H1 (cell line): ENCODE measurements around the gene CXCL6. TPM values are rescaled to one million over a fixed set of nuclear protein-coding genes. Genes with fewer than 3 reads are reported as not detected.

Experiments used
- CTCF ChIA-PET: fragments of 300-600 bp; sonication (Branson Sonifier 250); formaldehyde crosslinking; loops from one replicate; lab custom pipeline; 2021; ENCODE audit not compliant: partially characterized antibody; lab: Charles Lee
- POLR2A ChIA-PET: fragments of 300-600 bp; sonication (Branson Sonifier 250); formaldehyde crosslinking; loops from one replicate; lab custom pipeline; 2021; ENCODE audit warnings: inconsistent platforms; ENCODE audit not compliant: partially characterized antibody; lab: Charles Lee
- DNase-seq, 2 experiments: peaks; one replicate each; pipeline versions ENCODE4 v3.0.0 to v3.0.0-alpha.2; 2010 to 2022; ENCODE audit warnings: low spot score in 2 of 2, low read depth in 1 of 2, mixed read lengths in 1 of 2
- FAIRE-seq: peaks from 2 replicates; lab custom pipeline; 2011; peaks lifted over from hg19 to GRCh38; lab: Jason Lieb, UNC
- H2AFZ ChIP-seq: 2 replicates; pipeline ENCODE4 v1.8.1; 2012; ENCODE audit warnings: low read length, inconsistent platforms
- H2AK5ac ChIP-seq: 2 replicates; pipeline ENCODE4 v1.6.1; 2013; ENCODE audit warnings: low read depth, low read length
- H2BK120ac ChIP-seq: replicated peaks from 2 replicates; pipeline ENCODE3; 2013; ENCODE audit warnings: low read depth, low read length, inconsistent platforms
- H2BK12ac ChIP-seq: 2 replicates; pipeline ENCODE4 v1.6.1; 2013; ENCODE audit warnings: low read depth, low read length
- H2BK15ac ChIP-seq: 2 replicates; pipeline ENCODE4 v1.6.1; 2013; ENCODE audit warnings: low read length
- H2BK20ac ChIP-seq: 2 replicates; pipeline ENCODE4 v1.6.1; 2013; ENCODE audit warnings: low read length
- H2BK5ac ChIP-seq: 2 replicates; pipeline ENCODE4 v1.6.1; 2013; ENCODE audit warnings: low read depth, low read length
- H3K14ac ChIP-seq: 2 replicates; pipeline ENCODE4 v1.6.1; 2013; ENCODE audit warnings: inconsistent platforms; ENCODE audit not compliant: insufficient read length
- H3K18ac ChIP-seq: 2 replicates; pipeline ENCODE4 v1.6.1; 2013; ENCODE audit warnings: low read length; ENCODE audit errors: extremely low read depth
- H3K23ac ChIP-seq: 2 replicates; pipeline ENCODE4 v1.6.1; 2013; ENCODE audit warnings: inconsistent platforms; ENCODE audit not compliant: insufficient read length
- H3K23me2 ChIP-seq: 2 replicates; pipeline ENCODE4 v1.6.1; 2013; ENCODE audit warnings: low read depth, low read length
- H3K27ac ChIP-seq: 2 replicates; pipeline ENCODE4 v1.6.1; 2011; ENCODE audit warnings: low read depth, low read length, inconsistent platforms
- H3K27me3 ChIP-seq, 4 experiments: replicated peaks in 1 of 4; 1 replicate in 1 of 4; 2 replicates in 3 of 4; pipeline versions ENCODE4 v1.6.1 to v1.8.1; 2011 to 2013; ENCODE audit warnings: low read length in 3 of 4, mild to moderate bottlenecking in 3 of 4, inconsistent platforms in 2 of 4, mixed read lengths in 2 of 4, moderate library complexity in 1 of 4; ENCODE audit not compliant: control insufficient read depth in 3 of 4, insufficient read depth in 3 of 4; ENCODE audit errors: extremely low read depth in 1 of 4
- H3K36me3 ChIP-seq, 4 experiments: 2 replicates each; pipeline versions ENCODE4 v1.6.1 to v1.8.1; 2011 to 2013; ENCODE audit warnings: mild to moderate bottlenecking in 4 of 4, low read length in 3 of 4, moderate library complexity in 2 of 4, control low read depth in 1 of 4, inconsistent platforms in 1 of 4; ENCODE audit not compliant: insufficient read depth in 4 of 4, control insufficient read depth in 2 of 4
- H3K4ac ChIP-seq: replicated peaks from 2 replicates; pipeline ENCODE3; 2013; ENCODE audit warnings: low read length, low read depth, mixed read lengths, inconsistent platforms; ENCODE audit not compliant: insufficient read length
- H3K4me1 ChIP-seq, 4 experiments: replicated peaks in 1 of 4; 1 replicate in 1 of 4; 2 replicates in 3 of 4; pipeline versions ENCODE4 v1.6.1 to v1.8.1; 2011 to 2013; ENCODE audit warnings: low read length in 3 of 4, inconsistent platforms in 2 of 4, mixed read lengths in 1 of 4; ENCODE audit not compliant: insufficient read depth in 4 of 4, control insufficient read depth in 3 of 4
- H3K4me2 ChIP-seq, 2 experiments: 2 replicates each; pipeline versions ENCODE4 v1.6.1 to v1.8.1; 2011 to 2013; ENCODE audit warnings: low read depth in 2 of 2, low read length in 2 of 2, control low read depth in 1 of 2, inconsistent platforms in 1 of 2, mild to moderate bottlenecking in 1 of 2; ENCODE audit not compliant: insufficient read depth in 1 of 2
- H3K4me3 ChIP-seq, 4 experiments: fragments of 200-600, 300-600 bp in 1 of 4; sonication (generic), shearing (Covaris generic), sonication (Bioruptor Twin) in 1 of 4; 2 replicates each; pipeline versions ENCODE4 v1.5.1 to v1.8.1; 2011 to 2016; ENCODE audit warnings: low read length in 4 of 4, low read depth in 3 of 4, control low read depth in 2 of 4, inconsistent platforms in 2 of 4, mild to moderate bottlenecking in 2 of 4, mixed read lengths in 1 of 4, moderate library complexity in 1 of 4; ENCODE audit not compliant: insufficient read depth in 2 of 4; ENCODE audit errors: extremely low read depth in 1 of 4
- H3K56ac ChIP-seq: replicated peaks from 2 replicates; pipeline ENCODE3; 2013; ENCODE audit warnings: low read depth, mild to moderate bottlenecking, mixed read lengths, low read length, inconsistent platforms; ENCODE audit not compliant: insufficient read length
- H3K79me1 ChIP-seq: 2 replicates; pipeline ENCODE4 v1.6.1; 2013; ENCODE audit warnings: low read depth, low read length, control low read depth
- H3K79me2 ChIP-seq, 2 experiments: 2 replicates each; pipeline versions ENCODE4 v1.6.1 to v1.8.1; 2012 to 2013; ENCODE audit warnings: low read length in 2 of 2, mild to moderate bottlenecking in 2 of 2, inconsistent platforms in 1 of 2; ENCODE audit not compliant: insufficient read depth in 2 of 2, control insufficient read depth in 1 of 2
- H3K9ac ChIP-seq, 4 experiments: replicated peaks in 1 of 4; 1 replicate in 1 of 4; 2 replicates in 3 of 4; pipeline versions ENCODE4 v1.6.1 to v1.8.1; 2011 to 2013; ENCODE audit warnings: low read depth in 3 of 4, low read length in 3 of 4, control low read depth in 2 of 4, mild to moderate bottlenecking in 2 of 4, moderate library complexity in 2 of 4, inconsistent platforms in 1 of 4; ENCODE audit errors: extremely low read depth in 1 of 4
- H3K9me3 ChIP-seq, 2 experiments: 2 replicates each; pipeline versions ENCODE4 v1.6.1 to v1.8.1; 2012 to 2013; ENCODE audit warnings: mild to moderate bottlenecking in 2 of 2, moderate library complexity in 2 of 2, control low read depth in 1 of 2, inconsistent platforms in 1 of 2, low read depth in 1 of 2, low read length in 1 of 2, mixed read lengths in 1 of 2; ENCODE audit not compliant: insufficient read depth in 2 of 2
- H4K20me1 ChIP-seq, 2 experiments: replicated peaks in 1 of 2; 2 replicates each; pipeline versions ENCODE3 to v1.8.1; 2011 to 2013; ENCODE audit warnings: inconsistent platforms in 2 of 2, low read length in 2 of 2, mild to moderate bottlenecking in 1 of 2; ENCODE audit not compliant: insufficient read depth in 2 of 2, control insufficient read depth in 1 of 2
- H4K5ac ChIP-seq: 2 replicates; pipeline ENCODE4 v1.6.1; 2013; ENCODE audit warnings: low read length, low read depth, mixed read lengths, inconsistent platforms; ENCODE audit not compliant: insufficient read length
- H4K8ac ChIP-seq: 2 replicates; pipeline ENCODE4 v1.8.0; 2013; ENCODE audit warnings: mild to moderate bottlenecking, moderate library complexity, low read length, inconsistent platforms; ENCODE audit not compliant: insufficient read depth; ENCODE audit errors: extremely low read depth
- H4K91ac ChIP-seq: replicated peaks from 2 replicates; pipeline ENCODE3; 2013; ENCODE audit warnings: low read length, mixed read lengths, inconsistent platforms; ENCODE audit not compliant: insufficient read length
- CHD2 ChIP-seq: IDR thresholded peaks from 2 replicates; pipeline ENCODE4 v1.6.1; 2012; ENCODE audit warnings: low read length, improper control_type of control experiment
- KDM4A ChIP-seq: IDR thresholded peaks from one replicate; pipeline ENCODE4 v1.7.1; 2012; ENCODE audit warnings: low read depth, mild to moderate bottlenecking, moderate library complexity, low read length, inconsistent platforms; ENCODE audit not compliant: severe bottlenecking
- POU5F1 ChIP-seq: IDR thresholded peaks from 2 replicates; pipeline ENCODE4 v1.6.1; 2011; ENCODE audit warnings: low read depth, mild to moderate bottlenecking, low read length, moderate library complexity
- RFX5 ChIP-seq: IDR thresholded peaks from 2 replicates; pipeline ENCODE4 v1.6.1; 2011; ENCODE audit warnings: low read depth, low read length, improper control_type of control experiment, borderline replicate concordance
- WGBS, 2 experiments: shearing (Covaris generic) in 1 of 2; methylation state at CpG; one replicate each; pipeline versions ENCODE4 v1.1.6 to v1.1.7; 2013 to 2015; ENCODE audit warnings: low lambda C conversion rate in 2 of 2, mixed read lengths in 2 of 2, inconsistent platforms in 1 of 2, low coverage in 1 of 2, missing lambda C conversion rate in 1 of 2; ENCODE audit not compliant: insufficient replicate concordance in 2 of 2, insufficient coverage in 1 of 2, insufficient read length in 1 of 2; ENCODE audit errors: extremely low coverage in 1 of 2, missing lambda C conversion rate in 1 of 2; 5-methylcytosine and 5-hydroxymethylcytosine counted together
- polyA plus RNA-seq, 7 experiments: library from polyadenylated mRNA; depleted of rRNA in 3 of 7; stranded (reverse) in 5 of 7; unstranded in 2 of 7; fragments of >200 nt in 5 of 7; fragments of 200-250 nt in 2 of 7; gene quantifications; 1 replicate in 5 of 7; 2 replicates in 1 of 7; 4 replicates in 1 of 7; pipeline versions ENCODE4 v1.2.1 to v1.2.3, GENCODE V29; 2011 to 2013; ENCODE audit warnings: missing spikeins in 2 of 7, mixed read lengths in 2 of 7
- total RNA-seq: library from RNA; stranded (reverse); fragmentation: NEBNext Ultra II Directional; extraction: Animal tissue kit (Norgen Biotek cat#: 25700); gene quantifications from 2 replicates; pipeline ENCODE4 v1.2.1, GENCODE V29; 2021
- TF ChIP-seq, protein P1 (sequence below): IDR thresholded peaks from 2 replicates; pipeline ENCODE4 v1.6.1; 2011; ENCODE audit warnings: low read depth, mild to moderate bottlenecking, low read length; ENCODE audit not compliant: insufficient read depth
- TF ChIP-seq, protein P2 (sequence below): IDR thresholded peaks from 2 replicates; pipeline ENCODE4 v1.6.1; 2012; ENCODE audit warnings: inconsistent platforms

Gene CXCL6
- total and polyA plus RNA-seq, 2 of the 8 experiments (the other 6 are each of a cell fraction or from before 2014, with no cell fraction given): 6.3 to 8.0 TPM

DNA sequence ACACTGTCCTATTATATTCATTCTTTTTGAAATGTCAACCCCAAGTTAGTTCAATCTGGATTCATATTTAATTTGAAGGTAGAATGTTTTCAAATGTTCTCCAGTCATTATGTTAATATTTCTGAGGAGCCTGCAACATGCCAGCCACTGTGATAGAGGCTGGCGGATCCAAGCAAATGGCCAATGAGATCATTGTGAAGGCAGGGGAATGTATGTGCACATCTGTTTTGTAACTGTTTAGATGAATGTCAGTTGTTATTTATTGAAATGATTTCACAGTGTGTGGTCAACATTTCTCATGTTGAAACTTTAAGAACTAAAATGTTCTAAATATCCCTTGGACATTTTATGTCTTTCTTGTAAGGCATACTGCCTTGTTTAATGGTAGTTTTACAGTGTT is 34.3 kb downstream of the CXCL6 start:
- Histone ChIP-seq H3K4me2 (no peak overlapping the region; a peak in 1 of 4 replicates), H3K27ac (no peak overlapping the region), H3K79me2 (no peaks in the 10 kb centered on the region), H3K4ac (no peak overlapping the region), H2BK120ac (no peak overlapping the region), H3K9ac (no peak overlapping the region), H3K4me3 (no peak overlapping the region), H3K4me1 (peaks cover 0 to 4% (median 2%) of the 10 kb centered on the region in 4 experiments; a peak in 3 of 7 replicates), H3K14ac (no peak overlapping the region), H4K5ac (no peak overlapping the region), H3K18ac (no peak overlapping the region), H2BK12ac (no peak overlapping the region)
- 92% methylated on average over 1 of the region's 1 CpG; no CpG with 5 or more reads in 1 of the 2 experiments for WGBS, 2 experiments
- TF ChIP-seq CHD2 (no peak), KDM4A (no peak), POU5F1 (no peak), RFX5 (no peak)
- TF ChIP-seq, protein P1, sequence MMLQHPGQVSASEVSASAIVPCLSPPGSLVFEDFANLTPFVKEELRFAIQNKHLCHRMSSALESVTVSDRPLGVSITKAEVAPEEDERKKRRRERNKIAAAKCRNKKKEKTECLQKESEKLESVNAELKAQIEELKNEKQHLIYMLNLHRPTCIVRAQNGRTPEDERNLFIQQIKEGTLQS: no peak
- TF ChIP-seq, protein P2, sequence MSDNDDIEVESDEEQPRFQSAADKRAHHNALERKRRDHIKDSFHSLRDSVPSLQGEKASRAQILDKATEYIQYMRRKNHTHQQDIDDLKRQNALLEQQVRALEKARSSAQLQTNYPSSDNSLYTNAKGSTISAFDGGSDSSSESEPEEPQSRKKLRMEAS: no peak
- TF ChIP-seq, all 59 proteins: peak for 0
- peaks cover 5% of the 10 kb centered on the region; the same call in 1 of the 2 replicates for H3K23me2 ChIP-seq
- H4K20me1 ChIP-seq: no peaks in the 10 kb centered on the region
- H3K9me3 ChIP-seq: no peaks in the 10 kb centered on the region
- no peak for FAIRE-seq
- no peak overlapping the region for H2AFZ ChIP-seq
- no peaks in the 10 kb centered on the region for H3K36me3 ChIP-seq
- no peak overlapping the region for H3K56ac ChIP-seq
- H4K91ac ChIP-seq: no peak overlapping the region
- ChIA-PET POLR2A (interaction anchor here (0.6 kb wide), 1 partner anchor 76 kb away, joined by 3 read pairs; no protein-coding TSS in a partner anchor), CTCF (interaction anchor here (0.9 kb wide), 1 partner anchor 661 kb away, joined by 3 read pairs; no protein-coding TSS in a partner anchor)
- H3K23ac ChIP-seq: no peak overlapping the region
- H3K27me3 ChIP-seq: peaks cover 0 to 22% (median 11%) of the 10 kb centered on the region in 4 experiments; a peak in 6 of 7 replicates
- H4K8ac ChIP-seq: no peak overlapping the region
- no peak overlapping the region for H2AK5ac ChIP-seq
- no peaks in the 10 kb centered on the region for H3K79me1 ChIP-seq
- no peak for DNase-seq
- H2BK15ac ChIP-seq: no peak overlapping the region
- no peak overlapping the region for H2BK5ac ChIP-seq
- H2BK20ac ChIP-seq: no peak overlapping the region
